Mucosa of descending colon (tissue), 3 donors: ENCODE results near the gene CSNK1E. TPM values are rescaled to one million over a fixed set of nuclear protein-coding genes. Genes with fewer than 3 reads are reported as not detected.

ENCODE experiments used
- ATAC-seq: fragments of 200-7000 bp; cut with Tn5 transposase; one replicate; pipeline ENCODE4 v1.9.1; 2020; ENCODE audit warnings: mild to moderate bottlenecking, moderate library complexity
- DNase-seq, 3 donors: peaks; one replicate each; pipeline ENCODE4 v3.0.0-alpha.2; 2020
- H3K36me3 ChIP-seq: fragments of 200-600 bp; one replicate; pipeline ENCODE4 v1.8.0; 2021; ENCODE audit warnings: low read depth, mild to moderate bottlenecking
- H3K4me1 ChIP-seq: fragments of 200-600 bp; one replicate; pipeline ENCODE4 v1.8.0; 2021; ENCODE audit warnings: low read depth, mild to moderate bottlenecking
- H3K4me3 ChIP-seq: fragments of 200-600 bp; one replicate; pipeline ENCODE4 v1.8.0; 2021; ENCODE audit warnings: mild to moderate bottlenecking
- H3K9me3 ChIP-seq: fragments of 200-600 bp; one replicate; pipeline ENCODE4 v1.8.0; 2021; ENCODE audit warnings: mild to moderate bottlenecking
- intact Hi-C, 2 donors: fragments of 100-400 bp; cut with DNase I in 1 of 2; cut with micrococcal nuclease in 1 of 2; formaldehyde crosslinking; loops; one replicate each; pipeline versions ENCODE4 v1.11.0 to v1.11.1; 2022; cut with DNase I, micrococcal nuclease
- total RNA-seq, 3 donors: library from RNA; stranded (reverse); fragmentation: NEBNext Ultra II Directional in 2 of 3; extraction: Animal tissue kit (Norgen Biotek cat#: 25700) in 2 of 3; gene quantifications; one replicate each; pipeline versions ENCODE4 v1.2.1 to v1.2.4, GENCODE V29; 2021 to 2023
- TF ChIP-seq, protein P1 (sequence below): fragments of 200-600 bp; IDR thresholded peaks from one replicate; pipeline ENCODE4 v1.8.0; 2022; ENCODE audit warnings: antibody characterized with exemption, mild to moderate bottlenecking
- donor health status: DM: no; HTN: no; CAD: no; lungs with moderate emphysema.
- donor health status: DM: no; HTN: no; CAD: no.
- donor health status: DM: no; HTN: yes; CAD: no.

The CSNK1E gene
- total RNA-seq, 3 donors from 2014 or later = 87.8 to 100 (median 89.8) TPM

DNA sequence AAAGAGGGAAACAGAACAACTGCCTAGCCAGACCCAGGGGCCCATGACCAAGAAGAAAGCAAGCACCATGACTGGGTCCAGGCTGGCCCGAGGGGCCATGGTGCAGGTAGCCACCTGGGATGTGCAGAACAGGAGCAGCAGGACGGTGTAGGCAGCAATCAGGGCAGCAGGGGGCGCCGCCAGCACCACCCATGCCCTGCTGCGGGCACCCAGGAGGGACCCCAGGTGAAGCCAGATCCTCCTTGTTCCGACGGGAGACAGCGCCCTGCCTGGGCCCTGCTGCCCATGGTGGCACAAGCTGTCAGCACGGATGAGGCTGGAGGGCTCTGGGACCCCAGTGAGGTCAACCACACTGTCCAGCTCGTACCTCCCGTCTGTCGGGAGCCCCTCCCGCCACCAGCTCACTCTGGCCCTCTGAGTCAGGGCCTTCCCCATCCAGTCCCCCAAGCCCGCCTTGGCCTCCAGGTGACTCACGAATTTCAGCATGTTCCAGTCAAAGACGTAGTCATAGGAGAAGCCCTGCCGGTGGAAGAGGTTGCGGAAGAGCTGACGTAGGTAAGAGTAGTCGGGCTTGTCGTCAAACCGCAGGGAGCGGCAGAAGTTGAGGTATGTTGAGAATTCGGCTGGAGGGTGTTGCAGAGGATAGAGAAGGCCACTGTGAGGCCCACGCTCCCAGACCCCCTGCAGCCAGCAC, 18.8 kb downstream of the CSNK1E start:
- Histone ChIP-seq H3K9me3 (no peaks in the 10 kb centered on the region), H3K36me3 (peaks cover 15% of the 10 kb centered on the region), H3K4me3 (no peak overlapping the region), H3K4me1 (no peaks in the 10 kb centered on the region)
- ATAC-seq = peak; percentile 48
- DNase-seq = peak in 2 of 3 donors; percentile 49 to 51
- intact Hi-C loops = no loop called here
- TF ChIP-seq, protein P1, sequence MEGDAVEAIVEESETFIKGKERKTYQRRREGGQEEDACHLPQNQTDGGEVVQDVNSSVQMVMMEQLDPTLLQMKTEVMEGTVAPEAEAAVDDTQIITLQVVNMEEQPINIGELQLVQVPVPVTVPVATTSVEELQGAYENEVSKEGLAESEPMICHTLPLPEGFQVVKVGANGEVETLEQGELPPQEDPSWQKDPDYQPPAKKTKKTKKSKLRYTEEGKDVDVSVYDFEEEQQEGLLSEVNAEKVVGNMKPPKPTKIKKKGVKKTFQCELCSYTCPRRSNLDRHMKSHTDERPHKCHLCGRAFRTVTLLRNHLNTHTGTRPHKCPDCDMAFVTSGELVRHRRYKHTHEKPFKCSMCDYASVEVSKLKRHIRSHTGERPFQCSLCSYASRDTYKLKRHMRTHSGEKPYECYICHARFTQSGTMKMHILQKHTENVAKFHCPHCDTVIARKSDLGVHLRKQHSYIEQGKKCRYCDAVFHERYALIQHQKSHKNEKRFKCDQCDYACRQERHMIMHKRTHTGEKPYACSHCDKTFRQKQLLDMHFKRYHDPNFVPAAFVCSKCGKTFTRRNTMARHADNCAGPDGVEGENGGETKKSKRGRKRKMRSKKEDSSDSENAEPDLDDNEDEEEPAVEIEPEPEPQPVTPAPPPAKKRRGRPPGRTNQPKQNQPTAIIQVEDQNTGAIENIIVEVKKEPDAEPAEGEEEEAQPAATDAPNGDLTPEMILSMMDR = peak; percentile 13

DNA sequence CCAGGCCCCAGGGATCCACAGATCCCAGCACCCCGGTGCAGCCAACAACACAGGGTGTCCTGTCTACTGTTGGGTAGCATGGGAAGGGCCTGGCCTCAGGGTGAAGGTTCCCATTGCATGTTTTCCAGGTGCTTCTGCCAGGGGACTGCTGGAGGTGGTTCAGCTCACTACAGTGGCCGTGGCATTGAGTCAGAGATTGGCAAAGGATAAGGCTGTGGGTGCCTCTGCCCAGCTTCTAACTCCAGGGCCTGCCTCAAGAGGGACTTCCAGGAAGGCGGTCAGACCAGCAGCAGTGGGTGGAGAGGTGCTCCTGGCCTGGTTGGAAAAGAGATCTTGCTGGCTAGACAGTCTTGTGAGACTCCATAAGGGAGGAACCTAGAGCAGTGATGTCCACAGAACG, 20.9 kb downstream of the CSNK1E start:
- peaks cover 15% of the 10 kb centered on the region for H3K36me3 ChIP-seq
- no peak overlapping the region for H3K4me3 ChIP-seq
- DNase-seq = no peak
- H3K4me1 ChIP-seq = no peaks in the 10 kb centered on the region
- ATAC-seq = no peak
- H3K9me3 ChIP-seq = no peaks in the 10 kb centered on the region
- intact Hi-C loops = no loop called here
- TF ChIP-seq, protein P1 = no peak

DNA sequence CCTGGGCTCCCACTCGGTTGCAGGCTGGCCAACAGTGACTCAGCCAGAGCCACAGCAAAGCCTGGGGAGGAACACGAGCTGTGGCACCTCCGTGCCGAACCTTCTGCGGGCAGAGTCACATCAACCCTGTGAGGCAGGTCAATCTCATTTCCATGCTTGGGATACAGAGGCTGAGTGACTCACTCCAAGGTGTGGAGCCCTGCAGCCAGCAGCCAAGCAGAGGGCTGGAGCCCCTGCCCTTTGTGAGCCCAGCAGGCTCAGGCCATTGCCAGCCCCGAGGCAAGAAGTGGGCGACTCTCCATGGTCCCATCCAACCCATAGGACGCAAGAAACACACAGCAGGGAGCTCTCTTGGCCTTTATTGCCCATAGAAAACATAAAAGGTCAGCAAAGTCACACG, 21.4 kb downstream of the CSNK1E start:
- TF ChIP-seq, protein P1 = no peak
- H3K4me3 ChIP-seq = no peak overlapping the region
- DNase-seq (no peak), ATAC-seq (no peak)
- intact Hi-C loops = no loop called here
- no peaks in the 10 kb centered on the region for H3K4me1 ChIP-seq
- H3K9me3 ChIP-seq = no peaks in the 10 kb centered on the region
- peaks cover 15% of the 10 kb centered on the region for H3K36me3 ChIP-seq

- no peaks in the 10 kb centered on the region for H3K9me3 ChIP-seq
- no peak for DNase-seq
- TF ChIP-seq, protein P1 = no peak
- H3K36me3 ChIP-seq = peaks cover 15% of the 10 kb centered on the region
- no peaks in the 10 kb centered on the region for H3K4me1 ChIP-seq
- intact Hi-C loops = no loop called here
- no peak for ATAC-seq
- H3K4me3 ChIP-seq = no peak overlapping the region
Measured at GRCh38 chr22:38295339-38295738, 21.9 kb downstream of the CSNK1E start.

- TF ChIP-seq, protein P1 = no peak
Measured at GRCh38 chr22:38294193-38294592, 23.0 kb downstream of the CSNK1E start.

More at GRCh38 chr22:38294193-38294592, 23.0 kb downstream of the CSNK1E start:
- intact Hi-C loops = no loop called here
- Histone ChIP-seq H3K9me3 (no peaks in the 10 kb centered on the region), H3K4me3 (no peak overlapping the region), H3K4me1 (no peaks in the 10 kb centered on the region), H3K36me3 (peaks cover 13% of the 10 kb centered on the region)
- ATAC-seq (no peak), DNase-seq (no peak)
